GM18909 (cell line): Measurements from ENCODE around the gene PCNT.
"Not testable (repeated sequence)": the region's sequence is repeated elsewhere in the genome, so short reads cannot be mapped to it uniquely, and the experiment has no call there.

Experiments
- ATAC-seq: cut with Tn5 transposase; IDR thresholded peaks from one replicate; pipeline ENCODE4 v1.9.1; 2021; ENCODE audit warnings: mild to moderate bottlenecking; ENCODE audit not compliant: unreplicated experiment, poor library complexity

The PCNT gene

GRCh38 chr21:46397211-46397905 lies 73.4 kb downstream of the PCNT start:
- no peak for ATAC-seq

GRCh38 chr21:46397993-46398392 lies 74.0 kb downstream of the PCNT start:
- ATAC-seq = no peak

DNA sequence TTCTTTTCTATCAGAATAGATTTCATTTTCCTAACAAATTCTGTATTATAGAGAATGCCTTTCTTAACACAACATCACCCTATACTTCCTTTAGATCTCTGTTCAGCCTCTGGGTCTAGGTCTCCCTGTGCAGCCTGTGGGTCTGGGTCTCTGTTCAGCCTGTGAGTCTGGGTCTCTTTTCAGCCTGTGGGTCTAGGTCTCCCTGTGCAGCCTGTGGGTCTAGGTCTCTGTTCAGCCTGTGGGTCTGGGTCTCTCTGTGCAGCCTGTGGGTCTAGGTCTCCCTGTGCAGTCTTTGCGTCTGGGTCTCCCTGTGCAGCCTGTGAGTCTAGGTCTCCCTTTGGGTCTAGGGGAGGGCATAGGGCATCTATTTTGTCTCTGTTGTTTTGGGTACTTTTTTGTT lies 75.2 kb downstream of the PCNT start:
- no peak for ATAC-seq

- ATAC-seq = no peak
Measured at GRCh38 chr21:46399686-46400085, 75.7 kb downstream of the PCNT start.

DNA sequence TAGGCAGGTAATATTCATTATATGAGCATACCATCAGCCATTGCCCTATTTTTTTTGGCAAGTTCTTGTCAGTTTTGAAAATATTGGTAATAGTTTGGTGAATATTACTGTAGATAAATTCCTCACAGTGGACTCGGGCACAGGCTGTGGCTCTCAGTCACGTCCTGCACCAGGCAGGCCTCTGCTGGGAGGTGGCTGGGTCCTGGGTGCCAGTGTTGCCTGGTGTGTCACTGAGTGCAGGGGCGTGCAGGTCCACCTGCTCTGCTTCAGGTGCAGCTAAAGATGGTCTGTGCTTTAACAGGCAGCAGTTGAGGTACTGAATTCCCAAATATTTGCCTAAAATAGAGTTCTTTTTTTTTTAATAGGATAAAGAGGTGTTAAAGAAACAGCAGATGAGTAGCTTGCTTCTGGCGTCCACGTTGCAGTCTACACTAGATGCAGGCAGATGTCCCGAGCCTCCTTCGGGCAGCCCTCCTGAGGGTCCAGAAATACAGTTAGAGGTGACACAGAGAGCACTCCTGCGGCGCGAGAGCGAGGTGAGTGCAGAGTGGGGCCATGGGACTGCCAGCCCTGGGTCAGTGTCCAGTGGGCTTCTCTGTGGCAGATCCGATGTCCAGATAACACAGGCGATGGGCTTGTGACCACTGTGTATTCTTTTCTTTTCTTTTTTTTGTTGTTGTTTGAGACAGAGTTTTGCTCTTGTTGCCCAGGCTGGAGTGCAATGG lies 77.4 kb downstream of the PCNT start:
- ATAC-seq = no peak

GRCh38 chr21:46402421-46402820 lies 78.5 kb downstream of the PCNT start:
- no peak for ATAC-seq

DNA sequence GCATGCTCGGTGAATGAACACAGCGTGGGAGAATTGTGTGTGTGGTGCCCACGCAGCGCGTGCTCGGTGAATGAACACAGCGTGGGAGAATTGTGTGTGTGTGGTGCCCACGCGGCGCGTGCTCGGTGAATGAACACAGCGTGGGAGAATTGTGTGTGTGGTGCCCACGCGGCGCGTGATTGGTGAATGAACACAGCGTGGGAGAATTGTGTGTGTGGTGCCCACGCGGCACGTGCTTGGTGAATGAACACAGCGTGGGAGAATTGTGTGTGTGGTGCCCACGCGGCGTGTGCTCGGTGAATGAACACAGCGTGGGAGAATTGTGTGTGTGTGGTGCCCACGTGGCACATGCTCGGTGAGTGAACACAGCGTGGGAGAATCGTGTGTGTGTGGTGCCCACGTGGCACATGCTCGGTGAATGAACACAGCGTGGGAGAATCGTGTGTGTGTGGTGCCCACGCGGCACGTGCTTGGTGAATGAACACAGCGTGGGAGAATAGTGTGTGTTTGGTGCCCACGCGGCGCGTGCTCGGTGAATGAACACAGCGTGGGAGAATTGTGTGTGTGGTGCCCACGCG lies 79.4 kb downstream of the PCNT start:
- ATAC-seq = not testable (repeated sequence)

GRCh38 chr21:46404306-46404705 lies 80.3 kb downstream of the PCNT start:
- no peak for ATAC-seq

- ATAC-seq = no peak
Measured at GRCh38 chr21:46406001-46406400, 82.0 kb downstream of the PCNT start.

- ATAC-seq = no peak
Measured at GRCh38 chr21:46409641-46410406, 85.9 kb downstream of the PCNT start.

- no peak for ATAC-seq
Measured at GRCh38 chr21:46410516-46410915, 86.6 kb downstream of the PCNT start.

DNA sequence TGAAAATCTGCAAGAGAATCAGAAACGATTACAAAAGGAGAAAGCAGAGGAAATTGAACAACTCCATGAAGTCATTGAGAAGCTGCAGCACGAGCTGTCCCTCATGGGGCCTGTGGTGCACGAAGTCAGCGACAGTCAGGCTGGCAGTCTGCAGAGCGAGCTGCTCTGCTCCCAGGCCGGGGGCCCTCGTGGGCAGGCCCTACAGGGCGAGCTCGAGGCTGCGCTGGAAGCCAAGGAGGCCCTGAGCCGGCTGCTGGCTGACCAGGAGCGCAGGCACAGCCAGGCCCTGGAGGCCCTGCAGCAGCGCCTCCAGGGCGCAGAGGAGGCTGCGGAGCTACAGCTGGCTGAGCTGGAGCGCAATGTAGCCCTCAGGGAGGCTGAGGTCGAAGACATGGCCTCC lies 87.3 kb downstream of the PCNT start:
- ATAC-seq = no peak

DNA sequence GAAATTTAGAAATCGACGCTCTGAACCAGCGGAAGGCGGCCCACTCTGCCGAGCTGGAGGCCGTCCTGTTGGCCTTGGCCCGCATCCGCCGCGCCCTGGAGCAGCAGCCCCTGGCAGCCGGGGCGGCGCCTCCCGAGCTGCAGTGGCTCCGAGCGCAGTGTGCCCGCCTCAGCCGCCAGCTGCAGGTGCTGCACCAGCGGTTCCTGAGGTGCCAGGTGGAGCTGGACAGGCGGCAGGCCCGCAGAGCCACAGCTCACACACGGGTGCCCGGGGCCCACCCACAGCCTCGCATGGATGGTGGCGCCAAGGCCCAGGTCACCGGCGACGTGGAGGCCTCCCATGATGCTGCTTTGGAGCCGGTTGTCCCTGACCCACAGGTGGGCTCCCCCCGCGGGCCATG lies 87.7 kb downstream of the PCNT start:
- ATAC-seq = no peak

- no peak for ATAC-seq
Measured at GRCh38 chr21:46412521-46413364, 88.8 kb downstream of the PCNT start.

GRCh38 chr21:46413365-46413696 lies 89.4 kb downstream of the PCNT start:
- ATAC-seq = no peak

DNA sequence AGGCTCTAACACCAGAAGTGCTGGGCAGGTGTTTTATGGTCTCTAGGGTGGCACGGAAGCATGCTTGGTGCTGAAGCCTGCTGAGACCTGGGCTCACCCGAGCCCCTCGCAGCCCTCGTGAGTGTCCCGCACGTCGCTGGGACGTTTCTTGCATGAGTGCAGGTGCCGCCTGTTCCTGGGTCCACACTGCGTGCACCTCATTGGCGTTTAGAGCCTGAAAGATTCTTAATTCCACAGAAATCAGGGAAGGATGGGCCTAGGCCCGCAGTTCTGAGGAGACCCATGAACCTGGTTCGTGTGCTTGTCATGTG lies 91.0 kb downstream of the PCNT start:
- no peak for ATAC-seq

DNA sequence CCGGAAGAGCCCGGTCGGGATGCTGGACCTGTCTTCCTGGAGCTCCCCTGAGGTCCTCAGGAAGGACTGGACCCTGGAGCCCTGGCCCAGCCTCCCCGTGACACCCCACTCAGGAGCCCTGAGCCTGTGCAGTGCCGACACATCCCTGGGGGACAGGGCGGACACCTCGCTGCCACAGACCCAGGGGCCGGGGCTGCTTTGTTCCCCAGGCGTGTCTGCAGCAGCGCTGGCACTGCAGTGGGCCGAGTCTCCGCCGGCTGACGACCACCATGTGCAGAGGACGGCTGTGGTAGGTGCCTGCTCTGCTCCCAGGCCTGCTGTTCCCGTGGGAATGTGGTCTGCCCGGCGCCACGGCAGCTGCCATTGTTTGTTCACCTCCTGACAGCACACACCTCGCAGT lies 92.6 kb downstream of the PCNT start:
- no peak for ATAC-seq

GRCh38 chr21:46418265-46418946 lies 94.5 kb downstream of the PCNT start:
- ATAC-seq = no peak

DNA sequence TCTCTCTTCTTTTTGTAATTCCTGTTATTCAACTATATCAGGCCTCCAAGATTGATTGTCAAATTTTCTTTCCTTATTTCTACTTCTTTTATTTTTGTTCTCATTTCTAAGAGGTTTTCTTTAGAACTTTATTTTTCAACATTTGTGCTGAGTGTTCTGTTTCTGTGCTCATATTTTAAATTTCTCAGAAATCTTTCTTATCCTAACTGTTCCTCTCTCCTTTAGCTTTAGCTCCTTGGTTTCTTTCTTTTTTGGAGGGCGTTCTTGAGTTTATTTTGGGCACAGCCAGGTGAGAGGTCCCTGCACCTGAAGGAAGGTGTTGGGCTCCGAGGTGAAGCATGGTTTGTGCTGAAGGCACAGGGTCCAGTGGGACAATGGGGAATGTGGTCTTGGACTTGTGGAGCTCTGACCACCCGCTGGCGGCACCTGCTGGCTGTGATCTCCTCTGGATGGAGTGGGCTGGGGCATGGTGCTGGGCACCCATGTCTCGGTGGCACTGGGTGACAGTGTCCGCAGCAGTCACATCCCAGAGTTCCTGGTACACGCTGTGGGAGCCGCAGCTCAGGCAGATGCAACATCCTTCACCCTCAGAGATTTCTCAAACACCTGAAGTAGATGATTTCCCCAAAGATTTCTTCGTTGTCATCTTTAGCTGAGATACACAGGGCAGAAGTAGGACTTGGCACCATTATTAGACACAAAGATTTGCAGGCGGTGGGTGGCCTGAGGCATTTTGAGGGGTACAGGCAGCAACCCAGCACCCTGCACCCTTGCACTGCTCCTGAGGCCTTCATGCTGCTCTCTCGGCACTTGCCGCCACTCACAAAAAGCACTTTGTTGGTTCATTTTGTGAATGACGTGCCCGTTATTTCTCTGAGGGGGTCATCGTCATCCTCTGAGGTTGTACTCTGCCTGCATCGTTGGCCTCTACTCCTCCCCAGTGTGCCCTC lies 96.6 kb downstream of the PCNT start:
- ATAC-seq = no peak
